H9 (cell line): ENCODE measurements around the gene MKX. TPM values are rescaled to one million over a fixed set of nuclear protein-coding genes. Genes with fewer than 3 reads are reported as not detected.

Experiments used
- DNase-seq: peaks from one replicate; pipeline ENCODE4 v3.0.0-alpha.2; 2017
- H2AFZ ChIP-seq: one replicate; pipeline ENCODE4 v1.6.1; 2013; ENCODE audit warnings: mild to moderate bottlenecking, low read length, control low read depth, moderate library complexity
- H2AK5ac ChIP-seq: 2 replicates; pipeline ENCODE4 v1.6.1; 2013; ENCODE audit warnings: low read length, control low read depth, mixed read lengths; ENCODE audit not compliant: insufficient read length
- H2BK120ac ChIP-seq: one replicate; pipeline ENCODE4 v1.6.1; 2013; ENCODE audit warnings: low read depth, mild to moderate bottlenecking, low read length, control low read depth, inconsistent platforms; ENCODE audit not compliant: poor library complexity, severe bottlenecking
- H2BK12ac ChIP-seq: 2 replicates; pipeline ENCODE4 v1.6.1; 2013; ENCODE audit warnings: low read length, control low read depth, mixed read lengths, low read depth; ENCODE audit not compliant: insufficient read length
- H2BK15ac ChIP-seq: 2 replicates; pipeline ENCODE4 v1.6.1; 2013; ENCODE audit warnings: low read depth, low read length, control low read depth
- H2BK20ac ChIP-seq: one replicate; pipeline ENCODE4 v1.6.1; 2013; ENCODE audit warnings: low read depth, mild to moderate bottlenecking, low read length, control low read depth, inconsistent platforms; ENCODE audit not compliant: poor library complexity, severe bottlenecking
- H2BK5ac ChIP-seq: 2 replicates; pipeline ENCODE4 v1.6.1; 2013; ENCODE audit warnings: low read length, control low read depth, mixed read lengths; ENCODE audit not compliant: insufficient read length
- H3K14ac ChIP-seq: 2 replicates; pipeline ENCODE4 v1.6.1; 2013; ENCODE audit warnings: low read length, control low read depth; ENCODE audit not compliant: insufficient read depth
- H3K18ac ChIP-seq: 2 replicates; pipeline ENCODE4 v1.6.1; 2013; ENCODE audit warnings: low read depth, mild to moderate bottlenecking, mixed read lengths, low read length, control low read depth; ENCODE audit not compliant: insufficient read length
- H3K23ac ChIP-seq: 2 replicates; pipeline ENCODE4 v1.6.1; 2013; ENCODE audit warnings: low read length, control low read depth, mixed read lengths, low read depth; ENCODE audit not compliant: insufficient read length
- H3K23me2 ChIP-seq: 2 replicates; pipeline ENCODE4 v1.6.1; 2013; ENCODE audit warnings: low read depth, mild to moderate bottlenecking, mixed read lengths, low read length, control low read depth; ENCODE audit not compliant: insufficient read length, poor library complexity, severe bottlenecking
- H3K27ac ChIP-seq: 2 replicates; pipeline ENCODE4 v1.5.1; 2013; ENCODE audit warnings: low read length, control low read depth, mixed read lengths, low read depth; ENCODE audit not compliant: insufficient read length
- H3K27me3 ChIP-seq: 2 replicates; pipeline ENCODE4 v1.6.1; 2013; ENCODE audit warnings: low read length, control low read depth, inconsistent platforms; ENCODE audit not compliant: insufficient read depth
- H3K4ac ChIP-seq: 2 replicates; pipeline ENCODE4 v1.6.1; 2013; ENCODE audit warnings: low read depth, mild to moderate bottlenecking, control low read depth, inconsistent platforms, low read length, moderate library complexity
- H3K4me1 ChIP-seq: 2 replicates; pipeline ENCODE4 v1.6.1; 2013; ENCODE audit warnings: low read length, control low read depth, inconsistent platforms; ENCODE audit not compliant: insufficient read depth
- H3K4me2 ChIP-seq: 2 replicates; pipeline ENCODE4 v1.6.1; 2013; ENCODE audit warnings: low read length, control low read depth, mixed read lengths; ENCODE audit not compliant: insufficient read length, insufficient read depth
- H3K56ac ChIP-seq: 2 replicates; pipeline ENCODE4 v1.6.1; 2013; ENCODE audit warnings: low read depth, mild to moderate bottlenecking, mixed read lengths, low read length, control low read depth; ENCODE audit not compliant: insufficient read length
- H3K79me1 ChIP-seq: 2 replicates; pipeline ENCODE4 v1.6.1; 2013; ENCODE audit warnings: low read depth, mild to moderate bottlenecking, moderate library complexity, low read length, control low read depth, inconsistent platforms; ENCODE audit not compliant: insufficient read depth, poor library complexity, severe bottlenecking
- H3K79me2 ChIP-seq: 2 replicates; pipeline ENCODE4 v1.6.1; 2013; ENCODE audit warnings: low read length, control low read depth, inconsistent platforms; ENCODE audit not compliant: insufficient read depth
- H3K9ac ChIP-seq: 2 replicates; pipeline ENCODE4 v1.6.1; 2013; ENCODE audit warnings: low read length, control low read depth, mixed read lengths; ENCODE audit not compliant: insufficient read length; ENCODE audit errors: extremely low read depth
- H3K9me3 ChIP-seq: one replicate; pipeline ENCODE4 v1.6.1; 2013; ENCODE audit warnings: low read depth, low read length, inconsistent platforms; ENCODE audit not compliant: control insufficient read depth
- H3T11ph ChIP-seq: one replicate; pipeline ENCODE4 v1.6.1; 2013; ENCODE audit warnings: mild to moderate bottlenecking, low read length, control low read depth, inconsistent platforms
- H4K20me1 ChIP-seq: one replicate; pipeline ENCODE4 v1.6.1; 2013; ENCODE audit not compliant: control insufficient read depth, insufficient read length, insufficient read depth
- H4K5ac ChIP-seq: 2 replicates; pipeline ENCODE4 v1.6.1; 2013; ENCODE audit warnings: low read depth, mild to moderate bottlenecking, mixed read lengths, low read length, control low read depth; ENCODE audit not compliant: insufficient read length
- H4K8ac ChIP-seq: replicated peaks from 2 replicates; pipeline ENCODE4 v1.6.1; 2013; ENCODE audit warnings: low read length, control low read depth, mixed read lengths, low read depth; ENCODE audit not compliant: insufficient read length
- H4K91ac ChIP-seq: 2 replicates; pipeline ENCODE4 v1.6.1; 2013; ENCODE audit warnings: low read depth, mild to moderate bottlenecking, moderate library complexity, mixed read lengths, low read length, control low read depth; ENCODE audit not compliant: insufficient read length
- H3K27ac Mint-ChIP-seq, 3 experiments: 2 replicates in 2 of 3; 3 replicates in 1 of 3; pipeline ENCODE4 v1.8.0; 2020 to 2021; ENCODE audit warnings: mixed read lengths in 3 of 3, mild to moderate bottlenecking in 1 of 3, moderate library complexity in 1 of 3
- H3K27me3 Mint-ChIP-seq: 2 replicates; pipeline ENCODE4 v1.8.0; 2021; ENCODE audit warnings: low read depth, mild to moderate bottlenecking, moderate library complexity, mixed read lengths
- H3K36me3 Mint-ChIP-seq, 3 experiments: 2 replicates in 2 of 3; 3 replicates in 1 of 3; pipeline ENCODE4 v1.8.0; 2020 to 2021; ENCODE audit warnings: low read depth in 3 of 3, mixed read lengths in 3 of 3; ENCODE audit not compliant: insufficient read depth in 1 of 3
- H3K4me1 Mint-ChIP-seq, 2 experiments: 2 replicates each; pipeline ENCODE4 v1.8.0; 2020; ENCODE audit warnings: mixed read lengths in 2 of 2
- H3K4me3 Mint-ChIP-seq, 2 experiments: 2 replicates in 1 of 2; 3 replicates in 1 of 2; pipeline ENCODE4 v1.8.0; 2020 to 2021; ENCODE audit warnings: mild to moderate bottlenecking in 2 of 2, mixed read lengths in 2 of 2, moderate library complexity in 1 of 2
- H3K9me3 Mint-ChIP-seq, 2 experiments: 2 replicates in 1 of 2; 3 replicates in 1 of 2; pipeline ENCODE4 v1.8.0; 2020; ENCODE audit warnings: mild to moderate bottlenecking in 2 of 2, mixed read lengths in 2 of 2, moderate library complexity in 1 of 2
- WGBS: extraction: QIAGEN DNeasy Blood & Tissue Kit; methylation state at CpG from one replicate; pipeline ENCODE4 v1.1.7; 2013; ENCODE audit warnings: missing lambda C conversion rate, low lambda C conversion rate, mixed read lengths; ENCODE audit not compliant: insufficient read length; ENCODE audit errors: extremely low coverage; 5-methylcytosine and 5-hydroxymethylcytosine counted together
- total RNA-seq: library from RNA; stranded (reverse); gene quantifications from 2 replicates; pipeline ENCODE4 v1.2.1, GENCODE V29; 2021
- TF ChIP-seq, protein P1 (sequence below): fragments of 200-600 bp; sonication (generic); conservative IDR thresholded peaks from 3 replicates; pipeline ENCODE4 v1.8.0; 2021; ENCODE audit warnings: antibody characterized with exemption, mild to moderate bottlenecking

The MKX gene
- total RNA-seq, 1 experiment from 2014 or later: 0.46 TPM

- no CpG with 5 or more reads among the region's 5 CpGs for WGBS
- H3K27ac Mint-ChIP-seq: no peak overlapping the region; a peak in 1 of 7 replicates
Observed at GRCh38 chr10:27679369-27679912, 66.2 kb downstream of the MKX start.

More at GRCh38 chr10:27679369-27679912, 66.2 kb downstream of the MKX start:
- Histone ChIP-seq H2BK15ac (no peak overlapping the region), H4K20me1 (no peaks in the 10 kb centered on the region), H3T11ph (no peak overlapping the region), H2BK20ac (no peak overlapping the region), H3K9ac (no peak overlapping the region), H3K79me2 (no peaks in the 10 kb centered on the region), H3K27ac (no peak overlapping the region), H3K27me3 (no peaks in the 10 kb centered on the region), H2BK12ac (no peak overlapping the region), H4K5ac (no peak overlapping the region), H3K56ac (no peak overlapping the region), H3K14ac (no peak overlapping the region), H4K91ac (no peak overlapping the region), H2AFZ (no peak overlapping the region), H3K4ac (no peak overlapping the region), H2BK5ac (no peak overlapping the region), H2BK120ac (no peak overlapping the region), H3K9me3 (no peaks in the 10 kb centered on the region), H3K4me2 (no peak overlapping the region), H3K18ac (no peak overlapping the region), H3K23ac (no peak overlapping the region), H2AK5ac (no peak overlapping the region), H3K79me1 (no peaks in the 10 kb centered on the region), H3K23me2 (no peaks in the 10 kb centered on the region), H3K4me1 (no peaks in the 10 kb centered on the region), H4K8ac (no peak overlapping the region)
- TF ChIP-seq, protein P1, sequence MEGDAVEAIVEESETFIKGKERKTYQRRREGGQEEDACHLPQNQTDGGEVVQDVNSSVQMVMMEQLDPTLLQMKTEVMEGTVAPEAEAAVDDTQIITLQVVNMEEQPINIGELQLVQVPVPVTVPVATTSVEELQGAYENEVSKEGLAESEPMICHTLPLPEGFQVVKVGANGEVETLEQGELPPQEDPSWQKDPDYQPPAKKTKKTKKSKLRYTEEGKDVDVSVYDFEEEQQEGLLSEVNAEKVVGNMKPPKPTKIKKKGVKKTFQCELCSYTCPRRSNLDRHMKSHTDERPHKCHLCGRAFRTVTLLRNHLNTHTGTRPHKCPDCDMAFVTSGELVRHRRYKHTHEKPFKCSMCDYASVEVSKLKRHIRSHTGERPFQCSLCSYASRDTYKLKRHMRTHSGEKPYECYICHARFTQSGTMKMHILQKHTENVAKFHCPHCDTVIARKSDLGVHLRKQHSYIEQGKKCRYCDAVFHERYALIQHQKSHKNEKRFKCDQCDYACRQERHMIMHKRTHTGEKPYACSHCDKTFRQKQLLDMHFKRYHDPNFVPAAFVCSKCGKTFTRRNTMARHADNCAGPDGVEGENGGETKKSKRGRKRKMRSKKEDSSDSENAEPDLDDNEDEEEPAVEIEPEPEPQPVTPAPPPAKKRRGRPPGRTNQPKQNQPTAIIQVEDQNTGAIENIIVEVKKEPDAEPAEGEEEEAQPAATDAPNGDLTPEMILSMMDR: no peak
- Mint-ChIP-seq H3K9me3 (no peaks in the 10 kb centered on the region), H3K4me3 (no peak overlapping the region), H3K4me1 (peaks cover 6 to 9% of the 10 kb centered on the region in 2 experiments), H3K36me3 (no peaks in the 10 kb centered on the region), H3K27me3 (no peaks in the 10 kb centered on the region)
- DNase-seq: no peak
